ENCODE data around the gene HAAO.

The HAAO gene

DNA sequence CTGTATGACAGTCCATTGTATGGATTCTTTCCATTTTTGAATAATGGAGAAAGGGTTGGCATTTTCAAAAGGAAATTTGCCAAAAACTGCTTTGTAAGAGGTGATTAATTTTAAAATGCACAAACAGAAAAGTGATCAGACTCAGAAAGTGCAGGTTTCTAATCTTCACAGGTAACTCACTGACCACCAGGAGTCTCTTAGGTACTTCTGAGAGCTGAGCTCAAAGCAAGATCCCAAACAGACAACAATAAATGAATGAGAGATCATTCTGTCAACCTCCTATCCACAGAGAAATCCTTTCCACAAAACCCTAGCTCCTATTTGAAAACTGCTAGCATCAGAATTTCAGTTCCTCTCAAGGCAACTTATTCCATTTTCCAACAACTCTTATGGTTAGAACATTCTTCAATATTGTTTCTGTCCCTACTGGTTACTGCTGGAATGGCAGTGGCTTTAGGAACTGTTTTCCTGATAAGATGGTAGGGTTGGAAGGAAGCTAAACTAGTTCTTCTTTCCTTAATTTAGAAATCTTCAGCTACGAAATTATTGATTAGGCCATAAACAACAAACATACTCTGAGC is 20.6 kb upstream of the HAAO start:
- DNase-seq: peak; percentile 68

GRCh38 chr2:42810971-42811811 is 18.8 kb upstream of the HAAO start:
- peak; percentile 42 for DNase-seq

GRCh38 chr2:42810121-42810970 is 18.0 kb upstream of the HAAO start:
- DNase-seq: peak; percentile 98

DNA sequence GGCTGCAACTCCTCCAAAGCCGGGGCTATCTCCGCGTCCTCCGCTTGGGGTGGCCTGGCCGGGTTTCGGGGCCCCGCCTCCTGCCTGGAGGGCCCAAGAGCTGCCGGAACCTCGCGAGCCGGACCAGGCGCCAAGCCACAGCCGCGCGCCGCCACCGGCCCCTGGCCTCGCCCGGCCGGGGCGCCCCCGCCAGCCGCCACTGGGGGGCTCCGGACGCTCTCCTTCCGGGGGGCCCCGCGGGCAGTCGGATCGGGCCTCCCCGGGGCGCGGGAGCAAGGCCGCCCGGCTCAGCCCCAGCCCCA is 17.4 kb upstream of the HAAO start:
- peak; percentile 87 for DNase-seq

DNA sequence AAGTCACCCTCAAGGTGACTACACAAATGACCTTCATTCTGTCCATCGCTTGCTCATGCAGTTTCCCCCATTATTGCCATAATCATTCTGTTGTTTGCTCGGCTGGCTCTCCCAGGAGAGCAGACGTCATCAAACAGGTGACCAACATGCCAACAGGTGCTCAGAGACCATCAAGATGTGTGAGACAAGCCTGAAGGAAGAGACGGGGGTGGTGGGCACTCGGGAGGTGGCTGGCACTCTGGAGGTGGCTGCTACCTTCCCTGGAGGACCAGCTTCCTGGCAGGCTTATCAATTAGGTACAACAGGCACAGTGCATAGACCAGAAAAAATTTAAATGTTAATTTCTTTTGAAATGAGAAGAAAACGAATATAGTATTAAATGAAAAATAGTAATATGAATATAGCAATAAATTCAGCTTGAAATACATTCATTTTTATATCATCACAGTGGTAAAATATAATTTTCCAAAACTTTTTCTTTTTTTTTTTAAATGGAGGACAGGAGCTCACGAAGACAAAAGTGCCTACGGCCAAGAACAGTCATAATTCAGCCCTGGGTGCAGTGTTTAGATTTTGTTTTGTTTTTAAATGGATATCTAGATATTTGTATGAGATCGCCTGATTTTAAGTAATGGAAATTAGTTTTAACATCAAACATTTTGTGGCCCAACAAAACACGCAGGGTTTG is 16.9 kb upstream of the HAAO start:
- DNase-seq: no peak

DNA sequence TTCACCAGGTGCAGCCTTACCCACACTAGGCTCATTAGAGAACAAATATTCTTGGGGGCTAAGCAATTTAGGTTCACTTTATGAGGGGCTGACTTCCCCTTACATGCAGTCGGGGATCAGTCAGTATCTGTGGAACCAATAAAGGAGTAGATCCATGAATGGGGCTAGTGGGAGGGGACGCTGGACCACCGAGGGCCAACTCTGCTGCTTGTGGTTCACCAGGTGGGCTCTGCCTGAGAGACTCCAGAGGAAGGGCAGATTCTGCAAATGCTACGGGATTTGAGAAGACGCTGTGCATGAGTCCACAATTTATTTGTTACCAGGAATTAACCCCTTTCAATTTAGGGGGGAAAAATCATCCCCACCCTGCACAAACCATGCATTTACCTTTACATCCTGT is 15.9 kb upstream of the HAAO start:
- no peak for DNase-seq

DNA sequence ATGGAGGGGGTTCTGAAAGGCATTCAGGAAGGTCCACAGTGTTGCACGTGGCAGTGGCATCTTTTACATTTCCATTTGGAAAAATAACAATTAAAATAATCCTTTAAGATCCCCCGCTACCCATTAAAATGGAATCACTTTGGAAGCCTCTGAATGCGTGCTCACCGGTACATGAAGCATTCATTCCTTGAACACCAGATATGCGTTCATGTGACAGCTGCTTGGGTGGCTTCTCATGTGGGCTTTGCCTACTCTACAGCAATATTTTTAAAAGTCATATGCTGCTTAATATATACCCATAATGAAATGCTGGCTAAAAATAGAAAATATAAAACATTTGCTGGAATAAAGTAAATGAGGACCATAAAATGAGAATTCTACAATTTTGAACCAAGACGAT is 14.4 kb upstream of the HAAO start:
- DNase-seq: no peak

GRCh38 chr2:42804891-42805290 is 12.5 kb upstream of the HAAO start:
- no peak for DNase-seq

DNA sequence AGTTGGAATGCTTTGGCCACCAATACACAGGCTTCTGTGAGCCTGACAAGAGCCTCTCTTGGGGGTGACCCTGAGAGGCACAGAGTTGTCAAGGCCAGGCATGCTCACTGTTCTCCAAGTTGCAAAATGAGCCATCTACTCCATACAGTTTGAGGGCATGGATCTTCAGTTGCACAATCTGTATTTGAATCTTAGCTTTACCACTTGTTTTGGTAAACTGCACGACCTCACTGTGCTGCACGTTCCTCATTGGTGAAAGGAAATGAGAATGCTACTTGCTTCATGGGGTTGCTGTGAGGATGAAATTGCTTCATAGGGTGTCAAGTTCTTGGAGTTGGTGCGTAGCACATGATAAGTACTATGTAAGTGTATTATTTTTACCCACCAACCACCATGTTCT is 12.0 kb upstream of the HAAO start:
- peak; percentile 85 for DNase-seq

DNA sequence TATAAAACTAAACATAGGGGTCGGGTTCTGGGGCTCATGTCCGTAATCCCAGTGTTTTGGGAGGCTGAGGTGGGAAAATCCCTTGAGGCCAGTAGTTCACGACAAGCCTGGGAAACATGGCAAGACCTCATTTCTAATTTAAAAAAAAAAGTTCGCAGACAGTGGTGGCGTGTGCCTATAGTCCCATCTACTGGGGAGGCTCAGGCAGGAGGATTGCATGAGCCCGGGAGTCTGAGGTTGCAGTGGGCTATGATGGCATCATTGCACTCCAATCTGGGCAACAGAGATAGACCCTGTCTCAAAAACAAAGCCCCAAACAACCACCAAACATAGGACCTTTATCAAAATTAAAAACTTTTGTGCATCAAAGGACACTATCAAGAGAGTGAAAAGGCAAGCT is 9.8 kb upstream of the HAAO start:
- DNase-seq: no peak

DNA sequence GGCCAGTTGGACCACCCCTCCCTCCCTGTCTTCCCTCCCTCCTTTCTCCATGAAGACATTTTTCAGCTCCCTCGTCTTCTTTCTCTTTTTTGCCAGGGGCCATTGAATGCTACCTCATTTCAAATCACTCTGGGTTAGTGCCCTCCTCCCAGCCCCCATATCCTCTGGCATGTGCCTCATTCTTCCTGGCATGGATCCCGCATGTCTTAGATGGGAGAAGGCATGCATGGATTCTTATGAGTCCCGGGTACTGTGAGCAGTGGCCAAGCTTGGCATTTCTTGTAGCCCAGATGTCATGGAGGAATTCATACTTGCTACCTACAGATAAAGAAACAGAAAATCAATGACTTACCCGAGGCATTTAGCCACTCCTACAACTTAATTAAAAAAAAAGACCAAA is 9.0 kb upstream of the HAAO start:
- no peak for DNase-seq

- DNase-seq: no peak
Measured at GRCh38 chr2:42800981-42801380, 8.6 kb upstream of the HAAO start.

DNA sequence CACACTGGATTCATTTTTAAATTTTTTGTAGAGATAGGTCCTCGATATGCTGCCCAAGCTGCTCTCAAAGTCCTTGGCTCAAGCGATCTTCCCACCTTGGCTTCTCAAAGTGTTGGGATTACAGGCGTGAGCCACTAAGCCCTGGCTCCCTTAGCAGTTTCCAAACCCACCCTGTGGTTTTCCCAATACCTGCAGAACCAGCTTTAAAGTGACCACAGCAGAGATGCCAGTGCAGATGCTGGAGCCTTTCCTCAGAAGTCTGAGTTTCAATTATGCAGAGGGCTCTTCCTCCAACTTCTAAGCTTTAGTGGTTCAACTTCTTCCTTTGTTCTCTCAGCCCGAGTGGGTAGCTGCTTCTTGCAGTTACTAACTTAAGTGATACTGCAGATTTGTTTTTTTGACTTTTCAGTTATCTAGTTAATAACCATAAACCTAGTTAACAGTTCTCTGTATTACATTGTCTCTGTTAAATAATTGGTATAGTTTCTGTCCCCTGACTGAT is 8.1 kb upstream of the HAAO start:
- no peak for DNase-seq

DNA sequence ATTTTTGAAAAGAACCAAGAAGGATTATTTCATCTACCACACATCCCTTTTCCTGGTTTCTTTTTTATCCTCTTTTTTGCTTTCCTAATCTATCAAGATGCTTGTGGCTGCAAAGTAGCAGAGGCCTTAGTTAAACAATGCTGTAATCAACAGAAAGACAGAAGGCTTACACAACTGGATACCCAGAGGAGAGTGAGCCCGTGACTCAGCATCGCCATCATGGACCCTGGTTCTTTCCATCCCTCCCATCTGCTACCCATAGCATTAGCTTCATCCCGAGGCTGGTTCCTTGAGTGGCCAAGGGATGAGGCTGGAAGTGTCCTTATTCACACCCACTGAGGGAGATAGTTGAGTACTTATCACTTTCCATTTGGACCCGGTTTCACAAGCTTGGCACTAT is 7.5 kb upstream of the HAAO start:
- DNase-seq: no peak

DNA sequence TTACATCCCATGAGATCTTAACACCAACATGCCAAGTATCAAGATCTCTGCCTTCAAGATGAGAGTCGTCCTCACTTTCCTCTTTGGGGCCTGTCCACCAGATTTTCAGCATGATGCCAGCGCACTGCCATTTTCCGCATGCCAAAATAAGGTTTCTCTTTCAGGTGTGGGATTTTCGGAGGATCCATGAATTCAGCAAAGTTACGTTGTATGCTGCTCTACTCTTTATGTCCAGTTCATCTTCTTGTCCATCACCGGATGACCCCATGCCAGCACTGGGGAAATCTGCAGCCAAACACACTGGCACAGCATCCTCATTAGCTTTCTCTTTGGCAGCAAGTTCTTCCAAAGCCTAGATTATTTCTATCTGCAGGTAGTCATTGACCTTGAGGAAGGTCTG is 4.9 kb upstream of the HAAO start:
- DNase-seq: no peak

DNA sequence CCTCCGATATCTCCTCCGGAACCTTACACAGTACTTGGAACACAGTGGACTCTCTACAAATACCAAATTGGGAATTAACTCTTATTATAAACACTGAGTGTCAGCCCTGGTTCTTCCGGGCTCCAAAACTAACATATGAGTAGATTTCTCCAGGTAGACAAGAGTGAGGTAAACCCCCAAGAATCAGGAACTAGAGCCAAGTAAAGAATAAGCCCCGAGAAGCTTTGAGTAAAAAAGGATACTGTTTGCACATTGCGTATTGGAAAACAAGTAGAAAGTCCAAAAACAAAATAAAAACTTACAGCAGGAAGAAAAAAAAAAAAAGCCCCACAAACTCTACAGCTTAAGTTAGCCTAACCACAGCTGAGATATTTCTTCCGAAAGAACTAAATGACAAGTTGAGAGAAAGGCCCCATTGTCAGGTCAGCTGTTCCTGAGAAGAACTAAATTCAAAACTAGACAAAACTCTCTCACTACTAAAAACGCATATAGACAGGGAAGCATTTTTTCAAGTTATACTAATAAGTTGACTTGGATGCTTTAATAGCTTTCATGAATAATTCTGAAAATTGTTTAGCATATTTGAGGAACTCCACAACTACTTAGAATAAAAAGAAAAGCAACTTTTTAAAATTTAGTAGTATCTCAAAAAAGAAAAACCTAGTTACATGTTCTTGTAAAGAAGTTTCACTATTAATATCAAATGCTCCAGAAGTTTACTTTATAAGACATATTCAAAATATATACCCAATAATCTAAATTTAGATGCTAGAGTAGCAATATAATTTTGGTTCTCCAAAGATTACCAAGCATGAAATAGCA is 4.3 kb upstream of the HAAO start:
- DNase-seq: no peak

- DNase-seq: no peak
Measured at GRCh38 chr2:42795841-42796301, 3.5 kb upstream of the HAAO start.

GRCh38 chr2:42795275-42795674 is 2.9 kb upstream of the HAAO start:
- no peak for DNase-seq

- no peak for DNase-seq
Measured at GRCh38 chr2:42794271-42795046, 2.1 kb upstream of the HAAO start.

GRCh38 chr2:42793334-42794270 is 1.2 kb upstream of the HAAO start:
- DNase-seq: no peak

All from suppressor macrophage treated with lipopolysaccharide for 4 hours (primary cell).